GM18907 (cell line): Measurements from ENCODE around the gene FBXL5.
A peak's percentile ranks its signal among the peaks of the same experiment; 100 is the strongest.

Experiments used
- ATAC-seq: cut with Tn5 transposase; IDR thresholded peaks from one replicate; pipeline ENCODE4 v1.9.1; 2021; ENCODE audit warnings: mild to moderate bottlenecking, moderate library complexity; ENCODE audit not compliant: unreplicated experiment

The FBXL5 gene

GRCh38 chr4:15655223-15656037 is at the start of gene FBXL5:
FBXL5 (minus strand) TSS chr4:15655357; CDS start chr4:15655287, 70 bp downstream.
- peak; percentile 78 for ATAC-seq

- ATAC-seq, result no peak
Measured at GRCh38 chr4:15704129-15704528, 49.0 kb upstream of the FBXL5 start.

- ATAC-seq, result no peak
Measured at GRCh38 chr4:15703439-15703838, 48.3 kb upstream of the FBXL5 start.

GRCh38 chr4:15702941-15703403 is 47.8 kb upstream of the FBXL5 start, which contains the start of gene BST1:
BST1 (plus strand) TSS chr4:15703065; CDS start chr4:15703145, 80 bp downstream.
- ATAC-seq, result peak; percentile 83

- no peak for ATAC-seq
Measured at GRCh38 chr4:15696866-15697265, 41.7 kb upstream of the FBXL5 start.

- ATAC-seq, result no peak
Measured at GRCh38 chr4:15695729-15696128, 40.6 kb upstream of the FBXL5 start.

GRCh38 chr4:15695240-15695699 is 40.1 kb upstream of the FBXL5 start:
- ATAC-seq, result no peak

- no peak for ATAC-seq
Measured at GRCh38 chr4:15694431-15694830, 39.3 kb upstream of the FBXL5 start.

- ATAC-seq, result no peak
Measured at GRCh38 chr4:15692602-15693001, 37.4 kb upstream of the FBXL5 start.

GRCh38 chr4:15691346-15692135 is 36.4 kb upstream of the FBXL5 start:
- no peak for ATAC-seq

GRCh38 chr4:15690020-15690809 is 35.1 kb upstream of the FBXL5 start:
- no peak for ATAC-seq

GRCh38 chr4:15689540-15689939 is 34.4 kb upstream of the FBXL5 start:
- ATAC-seq, result no peak

GRCh38 chr4:15688051-15688450 is 32.9 kb upstream of the FBXL5 start:
- no peak for ATAC-seq

GRCh38 chr4:15684498-15684897 is 29.3 kb upstream of the FBXL5 start:
- ATAC-seq, result no peak

- ATAC-seq, result no peak
Measured at GRCh38 chr4:15683143-15683495, 28.0 kb upstream of the FBXL5 start.

- no peak for ATAC-seq
Measured at GRCh38 chr4:15682242-15683142, 27.3 kb upstream of the FBXL5 start.

GRCh38 chr4:15681372-15682241 is 26.4 kb upstream of the FBXL5 start, which contains the start of gene FAM200B:
FAM200B (plus strand) TSS chr4:15681827; CDS start chr4:15686978, 5,151 bp downstream.
- ATAC-seq, result peak; percentile 93

GRCh38 chr4:15681067-15681371 is 25.9 kb upstream of the FBXL5 start:
- ATAC-seq, result no peak

- ATAC-seq, result no peak
Measured at GRCh38 chr4:15677507-15677988, 22.4 kb upstream of the FBXL5 start.
